Activated CD4-positive, alpha-beta memory T cell treated with anti-CD3 and anti-CD28 coated beads for 36 hours (primary cell): ENCODE data around the gene TTC7B. TPM values are rescaled to one million over a fixed set of nuclear protein-coding genes. Genes with fewer than 3 reads are reported as not detected.

ENCODE experiments used
- CTCF ChIA-PET: fragments of 350-600 bp; sonication (Branson Sonifier 250); formaldehyde crosslinking; loops from one replicate; lab custom pipeline; 2021; ENCODE audit warnings: antibody characterized with exemption, inconsistent platforms; lab: Charles Lee
- POLR2A ChIA-PET: fragments of 350-600 bp; sonication (Branson Sonifier 250); formaldehyde crosslinking; loops from one replicate; lab custom pipeline; 2021; ENCODE audit warnings: antibody characterized with exemption; lab: Charles Lee
- DNase-seq: peaks from one replicate; pipeline ENCODE4 v3.0.0-alpha.2; 2020
- H3K27ac Mint-ChIP-seq: one replicate; pipeline ENCODE4 v1.8.0; 2021; ENCODE audit warnings: mixed read lengths
- H3K27me3 Mint-ChIP-seq: one replicate; pipeline ENCODE4 v1.8.0; 2021; ENCODE audit warnings: mixed read lengths
- H3K36me3 Mint-ChIP-seq: one replicate; pipeline ENCODE4 v1.8.0; 2021; ENCODE audit warnings: mixed read lengths
- H3K4me1 Mint-ChIP-seq: one replicate; pipeline ENCODE4 v1.8.0; 2021; ENCODE audit warnings: low read depth, mixed read lengths
- H3K4me3 Mint-ChIP-seq: one replicate; pipeline ENCODE4 v1.8.0; 2021; ENCODE audit warnings: mild to moderate bottlenecking, mixed read lengths
- H3K9me3 Mint-ChIP-seq: one replicate; pipeline ENCODE4 v1.8.0; 2021; ENCODE audit warnings: mixed read lengths
- intact Hi-C: fragments of 100-400 bp; cut with micrococcal nuclease; formaldehyde crosslinking; loops from one replicate; pipeline ENCODE4 v1.15.1; 2023
- total RNA-seq, 2 experiments: library from RNA; stranded (reverse); gene quantifications; one replicate each; pipeline ENCODE4 v1.2.3, GENCODE V29; 2021

TTC7B gene
- total RNA-seq, 2 experiments from 2014 or later: 9.3 to 12.4 TPM

GRCh38 chr14:90512329-90512991, 303.8 kb downstream of the TTC7B start:
- no peaks in the 10 kb centered on the region for H3K9me3 Mint-ChIP-seq
- H3K4me1 Mint-ChIP-seq: no peaks in the 10 kb centered on the region
- peaks cover 24% of the 10 kb centered on the region for H3K27me3 Mint-ChIP-seq
- ChIA-PET CTCF (interaction anchor here (1.2 kb wide), 1 partner anchor 74 kb away, joined by 3 read pairs; no protein-coding TSS in a partner anchor), POLR2A (no interaction called here)
- no peak for DNase-seq
- no peak overlapping the region for H3K4me3 Mint-ChIP-seq
- no peak overlapping the region for H3K27ac Mint-ChIP-seq
- intact Hi-C loops: no loop called here
- no peaks in the 10 kb centered on the region for H3K36me3 Mint-ChIP-seq

GRCh38 chr14:90511795-90512328, 304.4 kb downstream of the TTC7B start:
- intact Hi-C loops: no loop called here
- no peak overlapping the region for H3K27ac Mint-ChIP-seq
- H3K4me3 Mint-ChIP-seq: no peak overlapping the region
- DNase-seq: no peak
- peaks cover 24% of the 10 kb centered on the region for H3K27me3 Mint-ChIP-seq
- ChIA-PET CTCF (interaction anchor here (1.2 kb wide), 1 partner anchor 73 kb away, joined by 3 read pairs; no protein-coding TSS in a partner anchor), POLR2A (no interaction called here)
- no peaks in the 10 kb centered on the region for H3K9me3 Mint-ChIP-seq
- no peaks in the 10 kb centered on the region for H3K36me3 Mint-ChIP-seq
- no peaks in the 10 kb centered on the region for H3K4me1 Mint-ChIP-seq

- no peaks in the 10 kb centered on the region for H3K36me3 Mint-ChIP-seq
- POLR2A ChIA-PET: no interaction called here
- no peak overlapping the region for H3K27ac Mint-ChIP-seq
- no peak overlapping the region for H3K4me3 Mint-ChIP-seq
- intact Hi-C loops: no loop called here
- no peaks in the 10 kb centered on the region for H3K9me3 Mint-ChIP-seq
- DNase-seq: no peak
- H3K4me1 Mint-ChIP-seq: no peaks in the 10 kb centered on the region
- peaks cover 24% of the 10 kb centered on the region for H3K27me3 Mint-ChIP-seq
- CTCF ChIA-PET: no interaction called here
Observed at GRCh38 chr14:90511252-90511651, 305.0 kb downstream of the TTC7B start.

- intact Hi-C loops: no loop called here
- H3K4me1 Mint-ChIP-seq: no peaks in the 10 kb centered on the region
- no peak overlapping the region for H3K4me3 Mint-ChIP-seq
- H3K27me3 Mint-ChIP-seq: peaks cover 24% of the 10 kb centered on the region
- no peaks in the 10 kb centered on the region for H3K36me3 Mint-ChIP-seq
- CTCF ChIA-PET: no interaction called here
- no peaks in the 10 kb centered on the region for H3K9me3 Mint-ChIP-seq
- no peak for DNase-seq
- POLR2A ChIA-PET: no interaction called here
- H3K27ac Mint-ChIP-seq: no peak overlapping the region
Observed at GRCh38 chr14:90510159-90510558, 306.1 kb downstream of the TTC7B start.

- Mint-ChIP-seq H3K4me1 (no peaks in the 10 kb centered on the region), H3K27ac (no peak overlapping the region), H3K4me3 (no peak overlapping the region), H3K9me3 (no peaks in the 10 kb centered on the region), H3K36me3 (no peaks in the 10 kb centered on the region), H3K27me3 (peaks cover 24% of the 10 kb centered on the region)
- intact Hi-C loops: no loop called here
- CTCF ChIA-PET: interaction anchor here (0.6 kb wide), 1 partner anchor 110 kb away, joined by 3 read pairs; no protein-coding TSS in a partner anchor
- POLR2A ChIA-PET: interaction anchor here (0.5 kb wide), 1 partner anchor 95 kb away, joined by 3 read pairs; no protein-coding TSS in a partner anchor
- no peak for DNase-seq
Observed at GRCh38 chr14:90509403-90509802, 306.8 kb downstream of the TTC7B start.

GRCh38 chr14:90508536-90509254, 307.5 kb downstream of the TTC7B start:
- CTCF ChIA-PET: interaction anchor here (0.6 kb wide), 1 partner anchor 110 kb away, joined by 3 read pairs; no protein-coding TSS in a partner anchor
- Mint-ChIP-seq H3K36me3 (no peaks in the 10 kb centered on the region), H3K27ac (no peak overlapping the region), H3K4me3 (no peak overlapping the region), H3K4me1 (no peaks in the 10 kb centered on the region), H3K9me3 (no peaks in the 10 kb centered on the region), H3K27me3 (peaks cover 24% of the 10 kb centered on the region)
- intact Hi-C loops: no loop called here
- POLR2A ChIA-PET: no interaction called here
- DNase-seq: no peak

GRCh38 chr14:90508036-90508435, 308.2 kb downstream of the TTC7B start:
- Mint-ChIP-seq H3K4me1 (no peaks in the 10 kb centered on the region), H3K27ac (no peak overlapping the region), H3K36me3 (no peaks in the 10 kb centered on the region), H3K27me3 (peaks cover 24% of the 10 kb centered on the region), H3K4me3 (no peak overlapping the region), H3K9me3 (no peaks in the 10 kb centered on the region)
- ChIA-PET POLR2A (no interaction called here), CTCF (no interaction called here)
- intact Hi-C loops: no loop called here
- no peak for DNase-seq

GRCh38 chr14:90507428-90507827, 308.8 kb downstream of the TTC7B start:
- H3K9me3 Mint-ChIP-seq: no peaks in the 10 kb centered on the region
- no peak overlapping the region for H3K4me3 Mint-ChIP-seq
- H3K27me3 Mint-ChIP-seq: peaks cover 24% of the 10 kb centered on the region
- ChIA-PET CTCF (no interaction called here), POLR2A (no interaction called here)
- no peaks in the 10 kb centered on the region for H3K4me1 Mint-ChIP-seq
- H3K36me3 Mint-ChIP-seq: no peaks in the 10 kb centered on the region
- H3K27ac Mint-ChIP-seq: no peak overlapping the region
- intact Hi-C loops: no loop called here
- DNase-seq: no peak

- POLR2A ChIA-PET: no interaction called here
- Mint-ChIP-seq H3K27ac (no peak overlapping the region), H3K27me3 (peaks cover 30% of the 10 kb centered on the region), H3K36me3 (no peaks in the 10 kb centered on the region), H3K4me3 (no peak overlapping the region), H3K4me1 (no peaks in the 10 kb centered on the region), H3K9me3 (no peaks in the 10 kb centered on the region)
- intact Hi-C loops: no loop called here
- CTCF ChIA-PET: no interaction called here
- DNase-seq: no peak
Observed at GRCh38 chr14:90506748-90507147, 309.5 kb downstream of the TTC7B start.

- Mint-ChIP-seq H3K36me3 (no peaks in the 10 kb centered on the region), H3K4me3 (no peak overlapping the region)
Observed at GRCh38 chr14:90505531-90505930, 310.7 kb downstream of the TTC7B start.

GRCh38 chr14:90504643-90505042, 311.6 kb downstream of the TTC7B start:
- Mint-ChIP-seq H3K4me1 (peaks cover 4% of the 10 kb centered on the region), H3K4me3 (no peak overlapping the region), H3K9me3 (no peaks in the 10 kb centered on the region), H3K27ac (no peak overlapping the region), H3K36me3 (no peaks in the 10 kb centered on the region), H3K27me3 (peaks cover 21% of the 10 kb centered on the region)
- intact Hi-C loops: no loop called here
- ChIA-PET CTCF (no interaction called here), POLR2A (no interaction called here)
- no peak for DNase-seq

More at GRCh38 chr14:90505531-90505930, 310.7 kb downstream of the TTC7B start:
- DNase-seq: no peak
- CTCF ChIA-PET: interaction anchor here (1.0 kb wide), 1 partner anchor 15 kb away, joined by 3 read pairs; no protein-coding TSS in a partner anchor
- intact Hi-C loops: no loop called here
- Mint-ChIP-seq H3K4me1 (peaks cover 2% of the 10 kb centered on the region), H3K9me3 (no peaks in the 10 kb centered on the region), H3K27me3 (peaks cover 27% of the 10 kb centered on the region), H3K27ac (no peak overlapping the region)
- POLR2A ChIA-PET: no interaction called here

- POLR2A ChIA-PET: no interaction called here
- Mint-ChIP-seq H3K4me1 (peaks cover 4% of the 10 kb centered on the region), H3K36me3 (no peaks in the 10 kb centered on the region), H3K9me3 (no peaks in the 10 kb centered on the region), H3K4me3 (no peak overlapping the region), H3K27ac (no peak overlapping the region), H3K27me3 (peaks cover 16% of the 10 kb centered on the region)
- DNase-seq: no peak
- CTCF ChIA-PET: no interaction called here
- intact Hi-C loops: no loop called here
Observed at GRCh38 chr14:90503582-90503981, 312.6 kb downstream of the TTC7B start.
